Pancreas (tissue), 10 donors: ENCODE data around the gene TTLL10. TPM values are rescaled to one million over a fixed set of nuclear protein-coding genes. Genes with fewer than 3 reads are reported as not detected.

Experiments
- ATAC-seq, 4 donors: fragments of 200-7000 bp; cut with Tn5 transposase; one replicate each; pipeline versions ENCODE4 v1.8.0 to v1.9.1; 2020; ENCODE audit warnings: mild to moderate bottlenecking in 4 of 4, moderate library complexity in 4 of 4
- DNase-seq, 6 donors: peaks; one replicate each; pipeline ENCODE4 v3.0.0-alpha.2; 2020
- FAIRE-seq: peaks from 2 replicates; lab custom pipeline; 2012; peaks lifted over from hg19 to GRCh38; lab: Jason Lieb, UNC
- H3K27ac ChIP-seq, 4 donors: fragments of 200-600 bp; sonication (generic); 1 replicate in 3 of 4; 2 replicates in 1 of 4; pipeline versions ENCODE4 v1.5.0 to v1.8.0; 2020
- H3K27me3 ChIP-seq, 4 donors: fragments of 200-600 bp; one replicate each; pipeline ENCODE4 v1.8.0; 2021
- H3K36me3 ChIP-seq, 3 donors: fragments of 200-600 bp; sonication (generic) in 1 of 3; one replicate each; pipeline versions ENCODE4 v1.5.0 to v1.8.0; 2020 to 2021
- H3K4me1 ChIP-seq, 3 donors: fragments of 200-600 bp; one replicate each; pipeline ENCODE4 v1.8.0; 2021
- H3K4me3 ChIP-seq, 4 donors: fragments of 200-600 bp; sonication (generic) in 2 of 4; one replicate each; pipeline versions ENCODE4 v1.5.0 to v1.8.0; 2020 to 2021
- H3K9me3 ChIP-seq, 4 donors: fragments of 200-600 bp; one replicate each; pipeline ENCODE4 v1.8.0; 2021
- WGBS, 2 donors: extraction: QIAGEN DNeasy Blood & Tissue Kit; methylation state at CpG; one replicate each; pipeline ENCODE4 v1.1.7; 2013; 5-methylcytosine and 5-hydroxymethylcytosine counted together
- intact Hi-C, 3 donors: fragments of 100-400 bp; cut with DNase I; formaldehyde crosslinking; loops; one replicate each; pipeline versions ENCODE4 v1.11.1 to v1.14.2; 2022
- polyA plus RNA-seq, 2 donors: library from polyadenylated mRNA; stranded (reverse); fragments of 200-250 nt; gene quantifications; one replicate each; pipeline ENCODE4 v1.2.3, GENCODE V29; 2013
- total RNA-seq, 6 donors: library from RNA; stranded (reverse); fragmentation: NEBNext Ultra II Directional in 4 of 6; extraction: Animal tissue kit (Norgen Biotek cat#: 25700) in 4 of 6; gene quantifications; one replicate each; pipeline versions ENCODE4 v1.2.1 to v1.2.4, GENCODE V29; 2021 to 2023
- TF ChIP-seq, protein P1 (sequence below), 4 donors: fragments of 200-600 bp; sonication (generic) in 3 of 4; IDR thresholded peaks; one replicate each; pipeline versions ENCODE4 v1.5.0 to v1.8.0; 2021; ENCODE audit warnings: antibody characterized with exemption in 4 of 4
- donor health status: healthy with polysubstance abuse.
- donor health status: DM: no; HTN: no; CAD: no; lungs with moderate emphysema.
- donor health status: DM: no; HTN: no; CAD: no.
- donor health status: control.
- donor health status: control.
- donor health status: Bipolar disorder and iron deficiency.
- donor health status: DM: yes; HTN: yes; CAD: no.
- donor health status: DM: no; HTN: no; CAD: no.
- donor health status: DM: no; HTN: no; CAD: no.
- donor health status: DM: yes; HTN: yes; CAD: no.

TTLL10 gene
- total and polyA plus RNA-seq, 8 donors: 0.20 to 1.6 (median 0.41) TPM; not detected in 1

DNA sequence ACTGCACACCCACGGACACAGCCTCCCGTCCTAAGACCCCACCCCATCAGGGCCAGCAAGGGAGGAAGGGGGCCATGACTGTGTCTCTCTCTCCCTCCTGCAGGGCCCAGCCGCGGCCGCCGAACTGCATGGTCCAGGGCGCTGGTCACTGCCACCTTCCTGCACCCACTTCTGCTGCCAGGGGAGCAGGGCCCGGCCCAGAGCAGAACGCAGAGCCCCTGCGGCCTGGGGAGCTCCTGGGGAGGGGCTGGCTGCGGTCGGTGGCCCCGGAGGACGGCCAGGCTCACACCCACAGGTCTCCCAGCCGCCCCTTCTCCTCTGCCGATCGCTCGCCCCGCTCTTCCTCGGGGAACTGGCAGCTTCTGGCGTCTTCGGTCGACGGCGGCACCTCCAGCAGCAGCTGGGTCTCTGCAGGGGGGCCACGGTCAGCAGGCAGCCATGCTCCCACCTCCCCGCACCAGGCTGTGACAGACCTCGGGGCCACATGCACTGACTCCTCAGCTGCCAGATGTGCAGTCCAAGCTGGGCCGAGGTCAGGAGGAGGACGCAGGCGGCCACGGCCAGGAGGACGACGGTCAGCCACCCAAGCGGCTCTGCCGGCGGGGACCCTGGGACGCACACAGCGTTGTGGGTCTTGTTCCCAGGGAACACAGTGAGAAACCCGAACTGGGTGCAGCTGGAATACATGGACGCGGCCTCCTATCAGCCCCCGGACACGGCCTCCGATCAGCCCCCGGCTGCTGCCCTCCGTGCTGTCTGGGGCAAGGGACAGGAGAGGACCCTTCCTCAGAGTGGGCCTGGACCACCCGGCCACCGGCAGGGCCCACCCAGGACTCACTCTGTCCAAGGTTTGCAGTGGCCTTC lies 30.1 kb downstream of the TTLL10 start:
- Histone ChIP-seq H3K4me1 (no peaks in the 10 kb centered on the region), H3K4me3 (no peak overlapping the region), H3K27me3 (no peaks in the 10 kb centered on the region), H3K36me3 (no peaks in the 10 kb centered on the region), H3K9me3 (no peaks in the 10 kb centered on the region), H3K27ac (no peak overlapping the region)
- TF ChIP-seq, protein P1, sequence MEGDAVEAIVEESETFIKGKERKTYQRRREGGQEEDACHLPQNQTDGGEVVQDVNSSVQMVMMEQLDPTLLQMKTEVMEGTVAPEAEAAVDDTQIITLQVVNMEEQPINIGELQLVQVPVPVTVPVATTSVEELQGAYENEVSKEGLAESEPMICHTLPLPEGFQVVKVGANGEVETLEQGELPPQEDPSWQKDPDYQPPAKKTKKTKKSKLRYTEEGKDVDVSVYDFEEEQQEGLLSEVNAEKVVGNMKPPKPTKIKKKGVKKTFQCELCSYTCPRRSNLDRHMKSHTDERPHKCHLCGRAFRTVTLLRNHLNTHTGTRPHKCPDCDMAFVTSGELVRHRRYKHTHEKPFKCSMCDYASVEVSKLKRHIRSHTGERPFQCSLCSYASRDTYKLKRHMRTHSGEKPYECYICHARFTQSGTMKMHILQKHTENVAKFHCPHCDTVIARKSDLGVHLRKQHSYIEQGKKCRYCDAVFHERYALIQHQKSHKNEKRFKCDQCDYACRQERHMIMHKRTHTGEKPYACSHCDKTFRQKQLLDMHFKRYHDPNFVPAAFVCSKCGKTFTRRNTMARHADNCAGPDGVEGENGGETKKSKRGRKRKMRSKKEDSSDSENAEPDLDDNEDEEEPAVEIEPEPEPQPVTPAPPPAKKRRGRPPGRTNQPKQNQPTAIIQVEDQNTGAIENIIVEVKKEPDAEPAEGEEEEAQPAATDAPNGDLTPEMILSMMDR (IDR thresholded peaks at IDR 0.05): no peak
- FAIRE-seq (no peak), DNase-seq (peak in 3 of 6 donors; percentile 26 to 67 (median 60)), ATAC-seq (no peak)
- intact Hi-C loops: no loop called here
- WGBS, 2 donors: 70 to 81% methylated on average over 48 to 49 of the region's 49 CpGs

GRCh38 chr1:1204425-1204920 lies 30.8 kb downstream of the TTLL10 start:
- ATAC-seq (no peak), FAIRE-seq (no peak), DNase-seq (peak in 2 of 6 donors; percentile 16 to 57)
- H3K9me3 ChIP-seq: no peaks in the 10 kb centered on the region
- H3K27me3 ChIP-seq: no peaks in the 10 kb centered on the region
- intact Hi-C loops: no loop called here
- H3K27ac ChIP-seq: no peak overlapping the region
- no peak overlapping the region for H3K4me3 ChIP-seq
- 85 to 87% methylated on average over 8 of the region's 8 CpGs for WGBS, 2 donors
- H3K4me1 ChIP-seq: no peaks in the 10 kb centered on the region
- TF ChIP-seq, protein P1 (IDR thresholded peaks at IDR 0.05): no peak
- no peaks in the 10 kb centered on the region for H3K36me3 ChIP-seq

GRCh38 chr1:1204998-1205768 lies 31.5 kb downstream of the TTLL10 start:
- FAIRE-seq: no peak

DNA sequence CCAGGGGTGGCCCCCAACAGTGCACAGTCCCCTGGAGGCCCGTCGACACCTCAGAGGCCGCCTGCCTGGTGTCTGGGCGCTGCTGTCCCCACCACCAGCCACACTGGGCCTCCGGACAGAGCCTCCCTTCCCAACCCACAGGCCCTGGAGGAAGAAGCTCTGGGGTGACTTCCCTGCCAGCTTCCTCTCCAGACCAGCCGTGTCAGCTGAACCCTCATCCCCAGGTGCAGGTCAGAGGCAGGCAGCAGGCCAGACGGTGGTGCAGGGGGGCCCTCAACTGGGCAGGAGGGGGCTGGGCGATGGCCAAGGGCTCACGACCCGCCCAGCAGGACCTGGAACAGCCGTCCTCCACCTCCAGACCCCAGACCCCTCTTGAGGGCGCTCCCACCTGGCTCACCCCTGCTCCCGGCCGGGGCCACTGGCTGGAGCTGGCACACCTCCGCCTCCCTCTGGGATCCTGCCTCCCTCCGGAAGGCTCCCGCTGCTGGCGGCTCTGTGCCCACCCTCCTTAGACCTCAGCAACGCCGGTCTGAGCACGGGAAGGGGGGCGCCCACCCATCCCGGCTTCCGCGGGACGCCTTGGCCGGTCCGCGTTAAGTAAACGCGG lies 32.2 kb downstream of the TTLL10 start:
- H3K4me3 ChIP-seq: peak overlapping the region in 1 of 4 donors; percentile 21
- intact Hi-C loops: no loop called here
- TF ChIP-seq, protein P1 (IDR thresholded peaks at IDR 0.05): no peak
- ATAC-seq (peak in 1 of 4 donors; percentile 3), DNase-seq (peak in 3 of 6 donors; percentile 34 to 74 (median 57)), FAIRE-seq (no peak)
- no peak overlapping the region for H3K27ac ChIP-seq
- no peaks in the 10 kb centered on the region for H3K27me3 ChIP-seq
- WGBS, 2 donors: 34 to 36% methylated on average over 31 of the region's 31 CpGs
- H3K9me3 ChIP-seq: no peaks in the 10 kb centered on the region
- no peaks in the 10 kb centered on the region for H3K4me1 ChIP-seq
- H3K36me3 ChIP-seq: no peaks in the 10 kb centered on the region

More at GRCh38 chr1:1204998-1205768, 31.5 kb downstream of the TTLL10 start:
- Histone ChIP-seq H3K27ac (no peak overlapping the region), H3K9me3 (no peaks in the 10 kb centered on the region), H3K4me1 (no peaks in the 10 kb centered on the region), H3K36me3 (no peaks in the 10 kb centered on the region), H3K4me3 (no peak overlapping the region), H3K27me3 (no peaks in the 10 kb centered on the region)
- ATAC-seq: no peak
- 86 to 87% methylated on average over 18 to 19 of the region's 19 CpGs for WGBS, 2 donors
- DNase-seq: peak in 3 of 6 donors; percentile 28 to 70 (median 53)
- intact Hi-C loops: no loop called here
- TF ChIP-seq, protein P1 (IDR thresholded peaks at IDR 0.05): no peak
